HepG2 (cell line): ENCODE results near the gene SEMA7A. TPM values are rescaled to one million over a fixed set of nuclear protein-coding genes. Genes with fewer than 3 reads are reported as not detected.

ENCODE experiments used
- FOXJ3 ChIP-seq: sonication (generic); formaldehyde crosslinking; IDR thresholded peaks from 2 replicates; pipeline ENCODE4 v1.4.0; 2020; ENCODE audit warnings: missing genetic modification reagents, mild to moderate bottlenecking, borderline replicate concordance
- GFI1 ChIP-seq: sonication (generic); formaldehyde crosslinking; IDR thresholded peaks from 2 replicates; pipeline ENCODE4 v1.5.0; 2020; ENCODE audit warnings: missing genetic modification reagents, mild to moderate bottlenecking, borderline replicate concordance
- HOXA5 ChIP-seq: sonication (generic); formaldehyde crosslinking; IDR thresholded peaks from 2 replicates; pipeline ENCODE4 v1.4.0; 2020; ENCODE audit warnings: missing genetic modification reagents
- MED1 ChIP-seq: sonication (generic); formaldehyde crosslinking; IDR thresholded peaks from 2 replicates; pipeline ENCODE4 v1.4.0; 2020; ENCODE audit warnings: missing genetic modification reagents
- PHB2 ChIP-seq: fragments of 450-650 bp; IDR thresholded peaks from 2 replicates; pipeline ENCODE4 v1.6.1; 2018; ENCODE audit not compliant: partially characterized antibody
- TCF7L2 ChIP-seq: IDR thresholded peaks from 2 replicates; pipeline ENCODE4 v1.6.1; 2011; ENCODE audit warnings: mild to moderate bottlenecking, low read depth, low read length, moderate library complexity
- ZFY ChIP-seq: sonication (generic); formaldehyde crosslinking; IDR thresholded peaks from 2 replicates; pipeline ENCODE4 v1.4.0; 2020; ENCODE audit warnings: missing genetic modification reagents
- ZKSCAN5 ChIP-seq: sonication (generic); formaldehyde crosslinking; IDR thresholded peaks from 2 replicates; pipeline ENCODE4 v1.5.1; 2020; ENCODE audit warnings: mild to moderate bottlenecking, missing genetic modification reagents
- ZNF121 ChIP-seq: sonication (generic); formaldehyde crosslinking; IDR thresholded peaks from 2 replicates; pipeline ENCODE4 v1.5.0; 2020; ENCODE audit warnings: mild to moderate bottlenecking, missing genetic modification reagents
- ZNF510 ChIP-seq: sonication (generic); formaldehyde crosslinking; IDR thresholded peaks from 2 replicates; pipeline ENCODE4 v1.4.0; 2020; ENCODE audit warnings: low read depth, mild to moderate bottlenecking, missing genetic modification reagents
- ZNF614 ChIP-seq: IDR thresholded peaks from 2 replicates; pipeline ENCODE4 v1.6.1; 2018; ENCODE audit warnings: missing biosample characterization, missing genetic modification reagents, inconsistent platforms, borderline replicate concordance
- polyA plus RNA-seq, 8 experiments: library from polyadenylated mRNA; depleted of rRNA in 3 of 8; stranded (reverse) in 7 of 8; unstranded in 1 of 8; fragments of >200 nt; fragmentation: Illumina TruSeq in 4 of 8; extraction: Trizol in 4 of 8; gene quantifications; 2 replicates each; pipeline versions ENCODE4 v1.2.1 to v1.2.3, GENCODE V29; 2011 to 2016; ENCODE audit warnings: low read depth in 4 of 8, missing spikeins in 1 of 8, mixed read lengths in 1 of 8; ENCODE audit not compliant: insufficient read depth in 1 of 8
- total RNA-seq, 5 experiments: library from RNA; depleted of rRNA; stranded (reverse); fragments of >200 nt; fragmentation: Illumina TruSeq; extraction: Trizol; gene quantifications; 2 replicates each; pipeline ENCODE4 v1.2.3, GENCODE V29; 2016; ENCODE audit warnings: low read depth in 1 of 5
- TF ChIP-seq, protein P1 (sequence below): sonication (generic); formaldehyde crosslinking; IDR thresholded peaks from 2 replicates; pipeline ENCODE4 v1.5.0; 2020; ENCODE audit warnings: mild to moderate bottlenecking, missing genetic modification reagents
- TF ChIP-seq, protein P2 (sequence below): sonication (generic); formaldehyde crosslinking; IDR thresholded peaks from 2 replicates; pipeline ENCODE4 v1.8.0; 2022; ENCODE audit warnings: mild to moderate bottlenecking, missing genetic modification reagents
- TF ChIP-seq, protein P3 (sequence below), 2 experiments: sonication (generic) in 1 of 2; formaldehyde crosslinking in 1 of 2; IDR thresholded peaks; 2 replicates each; pipeline versions ENCODE4 v1.4.0 to v1.6.1; 2016 to 2020; ENCODE audit warnings: borderline replicate concordance in 1 of 2, low read depth in 1 of 2, mild to moderate bottlenecking in 1 of 2, missing genetic modification reagents in 1 of 2
- TF ChIP-seq, protein P4 (sequence below): sonication (generic); formaldehyde crosslinking; IDR thresholded peaks from 2 replicates; pipeline ENCODE4 v1.4.0; 2020; ENCODE audit warnings: missing genetic modification reagents
- TF ChIP-seq, protein P5 (sequence below): fragments of 450-650 bp; IDR thresholded peaks from 2 replicates; pipeline ENCODE4 v1.6.1; 2016

SEMA7A gene
- total and polyA plus RNA-seq, 2 of the 13 experiments (the other 11 are each of a cell fraction or from before 2014, with no cell fraction given) = 9.0 to 15.8 TPM

DNA sequence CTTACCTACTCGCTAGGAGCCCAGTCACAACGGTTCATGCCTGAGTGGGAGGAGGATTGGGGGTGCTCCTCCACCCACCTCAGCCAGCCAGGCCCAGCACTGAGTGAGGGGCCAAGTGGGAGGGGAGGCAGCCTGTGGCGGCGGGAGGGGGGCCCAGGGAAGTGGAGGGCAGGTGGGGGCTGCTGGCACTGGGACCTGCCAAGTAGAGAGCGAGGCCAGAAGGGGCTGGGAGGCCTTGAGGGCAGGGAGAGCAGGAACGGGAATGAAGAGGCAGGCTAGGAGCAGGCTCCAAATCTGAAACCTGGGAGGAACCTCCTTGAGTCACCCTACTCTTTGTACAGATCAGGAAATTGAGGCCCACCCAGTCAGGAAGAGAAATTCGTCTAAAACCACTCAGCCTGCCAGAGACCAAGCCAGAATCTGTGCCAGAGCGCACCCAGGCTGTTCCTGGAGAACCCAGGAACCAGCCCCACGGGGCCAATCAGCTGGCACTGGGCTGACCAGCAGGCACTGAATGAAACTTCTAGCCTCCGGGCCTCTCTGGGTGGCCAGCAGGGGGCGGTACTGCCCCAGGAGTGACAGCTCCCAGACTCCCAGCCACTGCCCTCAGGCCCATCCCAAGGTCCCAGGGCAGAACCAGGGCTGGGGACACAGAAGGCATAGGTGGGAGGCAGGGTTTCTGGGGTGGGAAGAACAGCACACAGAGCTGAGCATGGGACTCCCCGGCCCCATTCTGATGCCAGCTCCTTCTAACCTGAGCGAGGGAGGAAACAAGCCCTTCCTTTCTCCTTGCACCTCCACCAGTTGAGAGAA lies 51.5 kb downstream of the SEMA7A start (continued):
- TF ChIP-seq ZNF510 (CRISPR knock-in tag) (no peak), GFI1 (CRISPR knock-in tag) (no peak), FOXJ3 (CRISPR knock-in tag) (peak; percentile 20; the same call in 1 of the 2 replicates), HOXA5 (CRISPR knock-in tag) (0 out of 2 replicates have a peak, but pooled peaks have one; percentile 69), ZNF121 (CRISPR knock-in tag) (no peak), ZNF614 (CRISPR knock-in tag) (peak; percentile 25; the same call in 1 of the 2 replicates), TCF7L2 (no peak), ZKSCAN5 (no peak), PHB2 (no peak), ZFY (CRISPR knock-in tag) (peak; percentile 35; the same call in 1 of the 2 replicates), MED1 (no peak)
- TF ChIP-seq, protein P1, sequence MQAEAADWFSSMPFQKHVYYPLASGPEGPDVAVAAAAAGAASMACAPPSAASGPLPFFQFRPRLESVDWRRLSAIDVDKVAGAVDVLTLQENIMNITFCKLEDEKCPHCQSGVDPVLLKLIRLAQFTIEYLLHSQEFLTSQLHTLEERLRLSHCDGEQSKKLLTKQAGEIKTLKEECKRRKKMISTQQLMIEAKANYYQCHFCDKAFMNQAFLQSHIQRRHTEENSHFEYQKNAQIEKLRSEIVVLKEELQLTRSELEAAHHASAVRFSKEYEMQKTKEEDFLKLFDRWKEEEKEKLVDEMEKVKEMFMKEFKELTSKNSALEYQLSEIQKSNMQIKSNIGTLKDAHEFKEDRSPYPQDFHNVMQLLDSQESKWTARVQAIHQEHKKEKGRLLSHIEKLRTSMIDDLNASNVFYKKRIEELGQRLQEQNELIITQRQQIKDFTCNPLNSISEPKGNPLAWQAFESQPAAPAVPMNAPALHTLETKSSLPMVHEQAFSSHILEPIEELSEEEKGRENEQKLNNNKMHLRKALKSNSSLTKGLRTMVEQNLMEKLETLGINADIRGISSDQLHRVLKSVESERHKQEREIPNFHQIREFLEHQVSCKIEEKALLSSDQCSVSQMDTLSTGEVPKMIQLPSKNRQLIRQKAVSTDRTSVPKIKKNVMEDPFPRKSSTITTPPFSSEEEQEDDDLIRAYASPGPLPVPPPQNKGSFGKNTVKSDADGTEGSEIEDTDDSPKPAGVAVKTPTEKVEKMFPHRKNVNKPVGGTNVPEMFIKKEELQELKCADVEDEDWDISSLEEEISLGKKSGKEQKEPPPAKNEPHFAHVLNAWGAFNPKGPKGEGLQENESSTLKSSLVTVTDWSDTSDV (CRISPR knock-in tag) = no peak
- TF ChIP-seq, protein P2, sequence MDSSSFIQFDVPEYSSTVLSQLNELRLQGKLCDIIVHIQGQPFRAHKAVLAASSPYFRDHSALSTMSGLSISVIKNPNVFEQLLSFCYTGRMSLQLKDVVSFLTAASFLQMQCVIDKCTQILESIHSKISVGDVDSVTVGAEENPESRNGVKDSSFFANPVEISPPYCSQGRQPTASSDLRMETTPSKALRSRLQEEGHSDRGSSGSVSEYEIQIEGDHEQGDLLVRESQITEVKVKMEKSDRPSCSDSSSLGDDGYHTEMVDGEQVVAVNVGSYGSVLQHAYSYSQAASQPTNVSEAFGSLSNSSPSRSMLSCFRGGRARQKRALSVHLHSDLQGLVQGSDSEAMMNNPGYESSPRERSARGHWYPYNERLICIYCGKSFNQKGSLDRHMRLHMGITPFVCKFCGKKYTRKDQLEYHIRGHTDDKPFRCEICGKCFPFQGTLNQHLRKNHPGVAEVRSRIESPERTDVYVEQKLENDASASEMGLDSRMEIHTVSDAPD (CRISPR knock-in tag) = no peak
- TF ChIP-seq, protein P3, sequence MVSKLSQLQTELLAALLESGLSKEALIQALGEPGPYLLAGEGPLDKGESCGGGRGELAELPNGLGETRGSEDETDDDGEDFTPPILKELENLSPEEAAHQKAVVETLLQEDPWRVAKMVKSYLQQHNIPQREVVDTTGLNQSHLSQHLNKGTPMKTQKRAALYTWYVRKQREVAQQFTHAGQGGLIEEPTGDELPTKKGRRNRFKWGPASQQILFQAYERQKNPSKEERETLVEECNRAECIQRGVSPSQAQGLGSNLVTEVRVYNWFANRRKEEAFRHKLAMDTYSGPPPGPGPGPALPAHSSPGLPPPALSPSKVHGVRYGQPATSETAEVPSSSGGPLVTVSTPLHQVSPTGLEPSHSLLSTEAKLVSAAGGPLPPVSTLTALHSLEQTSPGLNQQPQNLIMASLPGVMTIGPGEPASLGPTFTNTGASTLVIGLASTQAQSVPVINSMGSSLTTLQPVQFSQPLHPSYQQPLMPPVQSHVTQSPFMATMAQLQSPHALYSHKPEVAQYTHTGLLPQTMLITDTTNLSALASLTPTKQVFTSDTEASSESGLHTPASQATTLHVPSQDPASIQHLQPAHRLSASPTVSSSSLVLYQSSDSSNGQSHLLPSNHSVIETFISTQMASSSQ (IDR thresholded peaks at IDR 0.05; ENCODE audit: low read depth) = no peak
- TF ChIP-seq, protein P3 (CRISPR knock-in tag; IDR thresholded peaks at IDR 0.05; ENCODE audit: borderline replicate concordance) = no peak
- TF ChIP-seq, protein P4, sequence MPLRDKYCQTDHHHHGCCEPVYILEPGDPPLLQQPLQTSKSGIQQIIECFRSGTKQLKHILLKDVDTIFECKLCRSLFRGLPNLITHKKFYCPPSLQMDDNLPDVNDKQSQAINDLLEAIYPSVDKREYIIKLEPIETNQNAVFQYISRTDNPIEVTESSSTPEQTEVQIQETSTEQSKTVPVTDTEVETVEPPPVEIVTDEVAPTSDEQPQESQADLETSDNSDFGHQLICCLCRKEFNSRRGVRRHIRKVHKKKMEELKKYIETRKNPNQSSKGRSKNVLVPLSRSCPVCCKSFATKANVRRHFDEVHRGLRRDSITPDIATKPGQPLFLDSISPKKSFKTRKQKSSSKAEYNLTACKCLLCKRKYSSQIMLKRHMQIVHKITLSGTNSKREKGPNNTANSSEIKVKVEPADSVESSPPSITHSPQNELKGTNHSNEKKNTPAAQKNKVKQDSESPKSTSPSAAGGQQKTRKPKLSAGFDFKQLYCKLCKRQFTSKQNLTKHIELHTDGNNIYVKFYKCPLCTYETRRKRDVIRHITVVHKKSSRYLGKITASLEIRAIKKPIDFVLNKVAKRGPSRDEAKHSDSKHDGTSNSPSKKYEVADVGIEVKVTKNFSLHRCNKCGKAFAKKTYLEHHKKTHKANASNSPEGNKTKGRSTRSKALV (CRISPR knock-in tag) = peak; percentile 73
- TF ChIP-seq, protein P5, sequence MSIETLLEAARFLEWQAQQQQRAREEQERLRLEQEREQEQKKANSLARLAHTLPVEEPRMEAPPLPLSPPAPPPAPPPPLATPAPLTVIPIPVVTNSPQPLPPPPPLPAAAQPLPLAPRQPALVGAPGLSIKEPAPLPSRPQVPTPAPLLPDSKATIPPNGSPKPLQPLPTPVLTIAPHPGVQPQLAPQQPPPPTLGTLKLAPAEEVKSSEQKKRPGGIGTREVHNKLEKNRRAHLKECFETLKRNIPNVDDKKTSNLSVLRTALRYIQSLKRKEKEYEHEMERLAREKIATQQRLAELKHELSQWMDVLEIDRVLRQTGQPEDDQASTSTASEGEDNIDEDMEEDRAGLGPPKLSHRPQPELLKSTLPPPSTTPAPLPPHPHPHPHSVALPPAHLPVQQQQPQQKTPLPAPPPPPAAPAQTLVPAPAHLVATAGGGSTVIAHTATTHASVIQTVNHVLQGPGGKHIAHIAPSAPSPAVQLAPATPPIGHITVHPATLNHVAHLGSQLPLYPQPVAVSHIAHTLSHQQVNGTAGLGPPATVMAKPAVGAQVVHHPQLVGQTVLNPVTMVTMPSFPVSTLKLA = no peak
